Measurements from ENCODE around the gene WDR33.

GRCh38 chr2:127810156-127810618 lies 784 bp downstream of the WDR33 start:
- TF ChIP-seq EZH2 (IDR thresholded peaks at IDR 0.05; ENCODE audit: borderline replicate concordance, low read depth, low read length, severe bottlenecking) (no peak), JUN (IDR thresholded peaks at IDR 0.05; ENCODE audit: borderline replicate concordance, insufficient read depth, insufficient read length, low read depth) (no peak), POLR2A (IDR thresholded peaks at IDR 0.05; ENCODE audit: low read depth, low read length) (no peak), MYC (IDR thresholded peaks at IDR 0.05; ENCODE audit: low read depth, low read length) (no peak), POLR2AphosphoS5 (IDR thresholded peaks at IDR 0.05; ENCODE audit: insufficient read depth, low read depth, low read length) (no peak), FOS (IDR thresholded peaks at IDR 0.05; ENCODE audit: borderline replicate concordance, insufficient read depth, low read length) (no peak)
- TF ChIP-seq, protein P1, sequence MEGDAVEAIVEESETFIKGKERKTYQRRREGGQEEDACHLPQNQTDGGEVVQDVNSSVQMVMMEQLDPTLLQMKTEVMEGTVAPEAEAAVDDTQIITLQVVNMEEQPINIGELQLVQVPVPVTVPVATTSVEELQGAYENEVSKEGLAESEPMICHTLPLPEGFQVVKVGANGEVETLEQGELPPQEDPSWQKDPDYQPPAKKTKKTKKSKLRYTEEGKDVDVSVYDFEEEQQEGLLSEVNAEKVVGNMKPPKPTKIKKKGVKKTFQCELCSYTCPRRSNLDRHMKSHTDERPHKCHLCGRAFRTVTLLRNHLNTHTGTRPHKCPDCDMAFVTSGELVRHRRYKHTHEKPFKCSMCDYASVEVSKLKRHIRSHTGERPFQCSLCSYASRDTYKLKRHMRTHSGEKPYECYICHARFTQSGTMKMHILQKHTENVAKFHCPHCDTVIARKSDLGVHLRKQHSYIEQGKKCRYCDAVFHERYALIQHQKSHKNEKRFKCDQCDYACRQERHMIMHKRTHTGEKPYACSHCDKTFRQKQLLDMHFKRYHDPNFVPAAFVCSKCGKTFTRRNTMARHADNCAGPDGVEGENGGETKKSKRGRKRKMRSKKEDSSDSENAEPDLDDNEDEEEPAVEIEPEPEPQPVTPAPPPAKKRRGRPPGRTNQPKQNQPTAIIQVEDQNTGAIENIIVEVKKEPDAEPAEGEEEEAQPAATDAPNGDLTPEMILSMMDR (IDR thresholded peaks at IDR 0.05; ENCODE audit: extremely low read depth in 1 of 2, insufficient read depth in 1 of 2, low read depth in 1 of 2, low read length in 2 of 2), result no peak
- TF ChIP-seq, protein P2, sequence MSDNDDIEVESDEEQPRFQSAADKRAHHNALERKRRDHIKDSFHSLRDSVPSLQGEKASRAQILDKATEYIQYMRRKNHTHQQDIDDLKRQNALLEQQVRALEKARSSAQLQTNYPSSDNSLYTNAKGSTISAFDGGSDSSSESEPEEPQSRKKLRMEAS (IDR thresholded peaks at IDR 0.05; ENCODE audit: insufficient read depth, insufficient read length), result no peak

Data from endothelial cell of umbilical vein (primary cell).